SJCRH30 (cell line): ENCODE measurements around the gene ZBTB22. TPM values are rescaled to one million over a fixed set of nuclear protein-coding genes. Genes with fewer than 3 reads are reported as not detected.
"Not testable (repeated sequence)": the region's sequence is repeated elsewhere in the genome, so short reads cannot be mapped to it uniquely, and the experiment has no call there.

Experiments
- DNase-seq, 2 experiments: peaks; one replicate each; pipeline ENCODE4 v3.0.0-alpha.2; 2015 to 2020
- H3K27ac ChIP-seq: fragments of 250-450 bp; sonication (Bioruptor Pico); 2 replicates; pipeline ENCODE4 v1.5.1; 2020; ENCODE audit warnings: mild to moderate bottlenecking, moderate library complexity
- H3K27me3 ChIP-seq: fragments of 250-450 bp; sonication (Bioruptor Pico); 2 replicates; pipeline ENCODE4 v1.5.1; 2020; ENCODE audit warnings: mild to moderate bottlenecking, moderate library complexity
- H3K36me3 ChIP-seq: fragments of 250-450 bp; sonication (Bioruptor Pico); 2 replicates; pipeline ENCODE4 v1.5.1; 2020; ENCODE audit warnings: mild to moderate bottlenecking, moderate library complexity
- H3K4me1 ChIP-seq: fragments of 250-450 bp; sonication (Bioruptor Pico); 2 replicates; pipeline ENCODE4 v1.5.1; 2020; ENCODE audit warnings: mild to moderate bottlenecking, moderate library complexity
- H3K4me3 ChIP-seq: fragments of 250-450 bp; sonication (Bioruptor Pico); 2 replicates; pipeline ENCODE4 v1.5.1; 2020; ENCODE audit warnings: mild to moderate bottlenecking, moderate library complexity
- H3K9me3 ChIP-seq: fragments of 250-450 bp; sonication (Bioruptor Pico); replicated peaks from 2 replicates; pipeline ENCODE4 v1.5.1; 2020; ENCODE audit warnings: mild to moderate bottlenecking, moderate library complexity
- total RNA-seq: library from RNA; depleted of rRNA; stranded (reverse); fragments of >200 nt; shearing (Covaris generic); gene quantifications from 2 replicates; pipeline ENCODE4 v1.2.3, GENCODE V29; 2014; rRNA removed

The ZBTB22 gene, protein sequence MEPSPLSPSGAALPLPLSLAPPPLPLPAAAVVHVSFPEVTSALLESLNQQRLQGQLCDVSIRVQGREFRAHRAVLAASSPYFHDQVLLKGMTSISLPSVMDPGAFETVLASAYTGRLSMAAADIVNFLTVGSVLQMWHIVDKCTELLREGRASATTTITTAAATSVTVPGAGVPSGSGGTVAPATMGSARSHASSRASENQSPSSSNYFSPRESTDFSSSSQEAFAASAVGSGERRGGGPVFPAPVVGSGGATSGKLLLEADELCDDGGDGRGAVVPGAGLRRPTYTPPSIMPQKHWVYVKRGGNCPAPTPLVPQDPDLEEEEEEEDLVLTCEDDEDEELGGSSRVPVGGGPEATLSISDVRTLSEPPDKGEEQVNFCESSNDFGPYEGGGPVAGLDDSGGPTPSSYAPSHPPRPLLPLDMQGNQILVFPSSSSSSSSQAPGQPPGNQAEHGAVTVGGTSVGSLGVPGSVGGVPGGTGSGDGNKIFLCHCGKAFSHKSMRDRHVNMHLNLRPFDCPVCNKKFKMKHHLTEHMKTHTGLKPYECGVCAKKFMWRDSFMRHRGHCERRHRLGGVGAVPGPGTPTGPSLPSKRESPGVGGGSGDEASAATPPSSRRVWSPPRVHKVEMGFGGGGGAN
- total RNA-seq, result 7.1 and 9.6 TPM in 2 replicates

DNA sequence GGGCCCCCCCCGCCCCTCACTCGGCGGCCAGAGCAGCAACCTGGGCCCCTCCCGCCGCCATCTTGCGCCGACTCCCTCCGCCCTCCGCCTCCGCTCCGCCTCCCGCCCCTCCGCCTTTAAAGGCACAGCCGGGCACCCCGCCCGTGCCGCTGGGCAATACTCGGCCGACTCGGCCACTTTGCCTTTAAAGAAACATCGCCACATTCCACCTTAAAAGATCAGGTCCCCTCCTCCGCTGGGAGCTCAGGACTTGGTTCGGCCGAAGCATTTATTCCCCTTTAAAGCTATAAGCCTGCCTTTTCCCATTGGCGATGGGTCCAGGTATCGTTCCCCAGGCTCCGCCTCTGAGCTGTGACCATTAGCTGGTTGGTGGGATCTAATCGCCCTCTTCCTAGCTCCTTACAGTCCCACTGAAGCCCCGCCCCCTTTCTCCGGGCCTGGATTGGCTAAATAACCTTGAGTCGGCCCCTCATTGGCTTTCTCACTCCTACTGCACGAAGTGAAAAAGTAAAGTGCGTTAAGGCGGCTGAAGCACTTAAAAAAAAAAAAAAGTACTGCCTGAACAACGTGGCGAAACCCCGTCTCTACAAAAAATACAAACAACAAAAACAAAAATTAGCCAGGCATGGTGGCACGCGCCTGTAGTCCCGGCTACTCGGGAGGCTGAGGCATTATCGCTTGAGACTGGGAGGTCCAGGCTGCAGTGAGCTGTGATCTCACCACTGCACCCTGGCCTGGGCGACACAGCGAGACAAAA lies at the start of gene ZBTB22:
Gene ZBTB22 (minus strand): TSS at position 76 of the 757 bp plus-strand sequence. CDS start 828 bp downstream, outside the sequence.
- peak within 1 kb of the TSS; percentile 42 for H3K27ac ChIP-seq
- H3K4me1 ChIP-seq, result peaks cover 7% of the 10 kb centered on the region
- peak within 1 kb of the TSS; percentile 72 for H3K4me3 ChIP-seq
- no peaks in the 10 kb centered on the region for H3K27me3 ChIP-seq
- no peaks in the 10 kb centered on the region for H3K9me3 ChIP-seq
- DNase-seq, result peak; percentile 99
- peaks cover 27% of the 10 kb centered on the region for H3K36me3 ChIP-seq

GRCh38 chr6:33367009-33367714 lies 49.6 kb upstream of the ZBTB22 start:
- DNase-seq, result no peak

DNA sequence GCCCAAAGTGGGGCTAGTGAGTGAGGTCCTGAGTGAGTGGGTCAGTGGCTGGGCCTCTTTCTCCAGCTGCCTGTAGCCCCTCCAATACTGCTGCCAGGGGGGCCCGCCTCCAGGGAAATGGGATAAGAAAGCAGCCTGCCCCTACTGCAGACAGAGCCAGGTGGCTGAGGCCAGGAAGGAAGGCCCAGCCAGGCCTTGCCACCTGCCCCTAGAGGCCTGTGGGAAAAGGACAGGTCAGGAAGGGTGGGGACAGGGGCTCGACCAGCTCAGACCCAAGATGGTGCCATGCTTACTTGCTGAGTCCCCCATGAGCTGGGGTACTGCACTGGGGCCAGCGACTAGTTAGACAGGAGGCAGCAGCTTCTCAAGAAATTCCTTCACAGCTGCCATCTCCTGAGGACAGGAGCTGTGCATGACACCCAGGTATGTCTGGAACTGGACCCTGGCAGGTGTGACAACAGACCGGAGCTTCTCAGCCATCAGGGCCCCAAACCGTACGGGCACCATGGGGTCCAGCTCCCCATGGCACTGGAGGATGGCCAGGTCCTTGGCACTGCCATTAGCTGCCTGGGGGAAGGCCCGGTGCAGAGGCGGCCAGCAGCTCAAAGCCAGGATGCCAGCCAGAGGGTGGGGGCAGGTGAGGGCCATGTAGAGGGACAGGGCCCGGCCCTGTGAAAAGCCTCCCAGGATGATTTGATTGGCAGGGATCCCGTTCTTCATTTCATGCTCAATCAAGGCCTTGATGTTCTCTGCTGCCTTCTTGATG lies 47.8 kb upstream of the ZBTB22 start:
- not testable (repeated sequence) for DNase-seq, H3K9me3 ChIP-seq, H3K4me1 ChIP-seq, H3K27ac ChIP-seq, H3K27me3 ChIP-seq, H3K4me3 ChIP-seq, H3K36me3 ChIP-seq

More at GRCh38 chr6:33367009-33367714, 49.6 kb upstream of the ZBTB22 start:
- Histone ChIP-seq H3K36me3 (no peaks in the 10 kb centered on the region), H3K4me3 (no peak overlapping the region), H3K9me3 (no peaks in the 10 kb centered on the region), H3K27me3 (no peaks in the 10 kb centered on the region), H3K27ac (no peak overlapping the region), H3K4me1 (peaks cover 4% of the 10 kb centered on the region; the same call in 1 of the 2 replicates)

- not testable (repeated sequence) for H3K9me3 ChIP-seq, H3K4me1 ChIP-seq, H3K27ac ChIP-seq, H3K36me3 ChIP-seq, H3K4me3 ChIP-seq, H3K27me3 ChIP-seq
- DNase-seq, result peak; percentile 32 to 64
Measured at GRCh38 chr6:33364475-33365205, 47.1 kb upstream of the ZBTB22 start.

DNA sequence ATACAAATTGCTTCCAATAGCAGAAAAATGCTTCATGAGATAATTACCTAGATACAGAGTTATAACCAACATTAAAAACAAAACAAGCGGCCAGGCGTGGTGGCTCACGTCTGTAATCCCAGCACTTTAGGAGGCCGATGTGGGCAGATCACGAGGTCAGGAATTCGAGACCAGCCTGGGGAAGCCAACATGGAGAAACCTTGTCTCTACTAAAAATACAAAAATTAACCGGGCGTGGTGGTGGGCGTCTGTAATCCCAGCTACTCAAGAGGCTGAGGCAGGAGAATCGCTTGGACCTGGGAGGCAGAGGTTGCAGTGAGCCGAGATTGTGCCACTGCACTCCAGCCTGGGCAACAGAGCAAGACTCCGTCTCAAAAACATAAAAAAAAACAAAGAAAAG lies 45.9 kb upstream of the ZBTB22 start:
- H3K27me3 ChIP-seq, H3K9me3 ChIP-seq, DNase-seq, H3K27ac ChIP-seq, H3K36me3 ChIP-seq, H3K4me1 ChIP-seq, H3K4me3 ChIP-seq: not testable (repeated sequence)

DNA sequence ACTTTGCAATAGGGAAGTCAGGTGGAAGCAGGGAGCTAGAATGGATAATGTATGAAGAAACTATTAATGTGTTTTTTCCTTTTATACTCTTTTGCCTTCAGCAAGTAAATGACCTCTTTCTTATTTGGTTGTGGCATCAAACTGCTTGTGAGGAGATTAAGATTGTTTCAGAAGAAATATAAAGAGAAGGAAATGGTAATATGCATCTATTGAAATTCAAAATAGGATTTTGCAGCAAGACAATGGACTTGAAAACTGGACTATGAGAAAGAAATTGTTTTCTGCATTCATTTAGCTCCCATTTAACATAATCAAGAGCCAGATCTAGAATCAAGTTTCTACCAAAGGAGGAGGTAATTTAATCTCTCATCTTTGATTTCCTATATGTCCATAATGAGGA lies 41.8 kb upstream of the ZBTB22 start:
- Histone ChIP-seq H3K9me3 (no peaks in the 10 kb centered on the region), H3K4me1 (peaks cover 3% of the 10 kb centered on the region; the same call in 1 of the 2 replicates), H3K4me3 (no peak overlapping the region), H3K27me3 (0 out of 2 replicates have a peak, but pooled peaks cover 6% of the 10 kb centered on the region), H3K36me3 (no peaks in the 10 kb centered on the region), H3K27ac (no peak overlapping the region)
- no peak for DNase-seq

- not testable (repeated sequence) for H3K9me3 ChIP-seq, H3K36me3 ChIP-seq, H3K4me1 ChIP-seq, H3K27me3 ChIP-seq, H3K4me3 ChIP-seq, DNase-seq, H3K27ac ChIP-seq
Measured at GRCh38 chr6:33357160-33357871, 39.8 kb upstream of the ZBTB22 start.

- Histone ChIP-seq H3K9me3 (no peaks in the 10 kb centered on the region), H3K4me3 (no peak overlapping the region), H3K4me1 (no peaks in the 10 kb centered on the region), H3K36me3 (no peaks in the 10 kb centered on the region), H3K27ac (no peak overlapping the region), H3K27me3 (0 out of 2 replicates have a peak, but pooled peaks cover 9% of the 10 kb centered on the region)
- DNase-seq, result no peak
Measured at GRCh38 chr6:33356295-33356694, 38.8 kb upstream of the ZBTB22 start.

- not testable (repeated sequence) for DNase-seq, H3K27me3 ChIP-seq
Measured at GRCh38 chr6:33355860-33356259, 38.3 kb upstream of the ZBTB22 start.

DNA sequence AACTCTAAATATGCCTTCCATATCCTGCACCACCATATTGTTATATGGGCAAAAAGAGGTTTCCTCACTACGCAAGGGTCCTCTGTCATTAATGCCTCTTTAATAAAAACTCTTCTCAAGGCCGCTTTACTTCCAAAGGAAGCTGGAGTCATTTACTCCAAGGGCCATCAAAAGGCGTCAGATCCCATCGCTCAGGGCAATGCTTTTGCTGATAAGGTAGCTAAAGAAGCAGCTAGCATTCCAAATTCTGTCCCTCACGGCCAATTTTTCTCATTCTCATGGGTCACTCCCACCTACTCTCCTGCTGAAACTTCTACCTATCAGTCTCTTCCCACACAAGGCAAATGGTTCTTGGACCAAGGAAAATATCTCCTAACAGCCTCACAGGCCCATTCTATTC lies 30.3 kb upstream of the ZBTB22 start:
- Histone ChIP-seq H3K36me3 (no peaks in the 10 kb centered on the region), H3K4me1 (no peaks in the 10 kb centered on the region), H3K9me3 (no peaks in the 10 kb centered on the region), H3K27ac (no peak overlapping the region), H3K27me3 (peaks cover 15% of the 10 kb centered on the region; the same call in 1 of the 2 replicates), H3K4me3 (no peak overlapping the region)
- no peak for DNase-seq

More at GRCh38 chr6:33355860-33356259, 38.3 kb upstream of the ZBTB22 start:
- not testable (repeated sequence) for H3K36me3 ChIP-seq, H3K4me3 ChIP-seq, H3K27ac ChIP-seq, H3K4me1 ChIP-seq, H3K9me3 ChIP-seq

- not testable (repeated sequence) for DNase-seq, H3K4me1 ChIP-seq, H3K36me3 ChIP-seq
Measured at GRCh38 chr6:33346972-33347371, 29.4 kb upstream of the ZBTB22 start.

DNA sequence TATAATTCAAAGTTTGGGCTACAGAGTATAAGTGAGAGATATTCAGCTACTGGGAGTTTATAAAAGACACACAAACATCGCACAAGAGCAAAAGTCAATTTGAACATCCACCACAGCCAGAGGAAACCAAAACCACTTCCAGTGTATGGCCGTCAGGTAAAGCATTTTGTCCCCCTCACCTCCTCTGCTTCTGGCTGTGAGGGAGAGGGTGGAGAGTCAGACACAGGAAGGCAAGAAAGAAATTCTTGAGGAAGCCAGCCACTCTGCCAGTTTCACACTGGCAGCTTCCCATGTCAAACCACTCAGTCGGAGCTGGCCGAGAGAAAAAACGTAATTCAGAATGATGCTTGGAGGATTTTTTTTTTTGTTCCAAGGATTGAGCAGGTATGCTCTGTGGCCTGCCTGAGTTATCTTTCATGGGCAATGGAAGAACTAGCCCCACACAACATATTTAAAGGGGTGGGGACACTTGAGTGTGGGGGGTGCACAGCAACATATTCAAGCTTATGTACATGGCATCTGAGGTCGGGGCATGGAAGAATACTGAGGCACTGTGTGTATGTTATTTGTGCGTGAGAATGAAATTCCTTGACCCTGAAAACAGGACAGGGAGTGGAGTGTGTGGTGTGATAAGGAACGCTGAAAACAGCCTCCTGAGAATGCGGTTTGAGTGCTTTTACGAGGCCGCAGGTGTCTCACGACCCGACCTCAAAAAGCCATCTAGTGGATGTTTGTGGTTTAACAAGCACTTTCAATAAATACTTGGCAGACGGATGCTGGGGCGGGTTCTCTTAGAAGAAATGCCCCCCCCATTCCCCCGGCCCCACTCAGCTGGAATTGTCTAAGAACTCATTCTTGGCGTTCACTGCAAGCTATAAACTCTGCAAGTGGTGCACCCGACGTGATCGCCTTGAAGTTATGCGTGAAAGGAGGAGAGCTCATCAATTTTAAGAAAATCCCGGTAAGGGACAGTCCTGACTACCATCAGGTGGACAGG lies 27.5 kb upstream of the ZBTB22 start:
- H3K27ac ChIP-seq, result no peak overlapping the region
- no peaks in the 10 kb centered on the region for H3K9me3 ChIP-seq
- peaks cover 12% of the 10 kb centered on the region; the same call in 1 of the 2 replicates for H3K27me3 ChIP-seq
- H3K4me3 ChIP-seq, result no peak overlapping the region
- H3K36me3 ChIP-seq, result no peaks in the 10 kb centered on the region
- peak; percentile 47 to 72 for DNase-seq
- H3K4me1 ChIP-seq, result no peaks in the 10 kb centered on the region

More at GRCh38 chr6:33346972-33347371, 29.4 kb upstream of the ZBTB22 start:
- H3K9me3 ChIP-seq, H3K4me3 ChIP-seq, H3K27ac ChIP-seq: not testable (repeated sequence)
- peaks cover 15% of the 10 kb centered on the region; the same call in 1 of the 2 replicates for H3K27me3 ChIP-seq
